ENCODE data around the gene SDK1. TPM values are rescaled to one million over a fixed set of nuclear protein-coding genes. Genes with fewer than 3 reads are reported as not detected.

SDK1 gene
- total RNA-seq, 1 experiment from 2014 or later, result 7.1 TPM

GRCh38 chr7:3292694-3293093, 8.4 kb upstream of the SDK1 start:
- no peaks in the 10 kb centered on the region for H3K9me3 Mint-ChIP-seq (ENCODE audit: unreplicated experiment)
- no peaks in the 10 kb centered on the region; the same call in 1 of the 2 replicates for H3K9me3 ChIP-seq
- H3K36me3 ChIP-seq (ENCODE audit: control insufficient read depth, insufficient read depth, low read length), result no peaks in the 10 kb centered on the region
- H3K4me3 Mint-ChIP-seq (ENCODE audit: unreplicated experiment), result no peak overlapping the region
- no TSS peak for BruUV-seq (replicated peaks)
- intact Hi-C loops (cut with micrococcal nuclease; ENCODE audit: unreplicated experiment), result no loop called here
- H3K4me1 Mint-ChIP-seq (ENCODE audit: low read depth, unreplicated experiment), result no peaks in the 10 kb centered on the region
- H3K27me3 ChIP-seq (replicated peaks; ENCODE audit: control insufficient read depth, insufficient read depth, low read length), result no peaks in the 10 kb centered on the region
- H3K4me3 ChIP-seq (ENCODE audit: low read depth, low read length), result no peak overlapping the region
- no peak overlapping the region for H3K27ac Mint-ChIP-seq (ENCODE audit: unreplicated experiment)
- H3K27me3 Mint-ChIP-seq (ENCODE audit: insufficient read depth, unreplicated experiment), result no peaks in the 10 kb centered on the region
- no peak for DNase-seq
- POLR2A ChIA-PET, result no interaction called here
- no peaks in the 10 kb centered on the region for H3K36me3 Mint-ChIP-seq (ENCODE audit: insufficient read depth, unreplicated experiment)
- TF ChIP-seq CTCF (IDR thresholded peaks at IDR 0.05; ENCODE audit: insufficient read depth in 1 of 2, low read depth in 1 of 2, low read length in 1 of 2, severe bottlenecking in 1 of 2, unreplicated experiment in 1 of 2), result no peak
- no peaks in the 10 kb centered on the region for H3K4me1 ChIP-seq
- CTCF ChIA-PET, result no interaction called here

GRCh38 chr7:3294432-3295100, 6.5 kb upstream of the SDK1 start:
- Histone ChIP-seq H3K27me3 (replicated peaks; ENCODE audit: control insufficient read depth, insufficient read depth, low read length) (no peaks in the 10 kb centered on the region; the same call in 1 of the 2 replicates), H3K4me1 (no peaks in the 10 kb centered on the region), H3K9me3 (no peaks in the 10 kb centered on the region; the same call in 1 of the 2 replicates), H3K36me3 (ENCODE audit: control insufficient read depth, insufficient read depth, low read length) (no peaks in the 10 kb centered on the region), H3K4me3 (ENCODE audit: low read depth, low read length) (no peak overlapping the region)
- H3K27ac Mint-ChIP-seq (ENCODE audit: unreplicated experiment), result no peak overlapping the region
- BruUV-seq (replicated peaks), result no TSS peak
- no peak for TF ChIP-seq CTCF (IDR thresholded peaks at IDR 0.05; ENCODE audit: insufficient read depth in 1 of 2, low read depth in 1 of 2, low read length in 1 of 2, severe bottlenecking in 1 of 2, unreplicated experiment in 1 of 2)
- CTCF ChIA-PET, result no interaction called here
- H3K9me3 Mint-ChIP-seq (ENCODE audit: unreplicated experiment), result no peaks in the 10 kb centered on the region
- POLR2A ChIA-PET, result no interaction called here
- DNase-seq, result no peak
- intact Hi-C loops (cut with micrococcal nuclease; ENCODE audit: unreplicated experiment), result no loop called here
- no peak overlapping the region for H3K4me3 Mint-ChIP-seq (ENCODE audit: unreplicated experiment)
- H3K4me1 Mint-ChIP-seq (ENCODE audit: low read depth, unreplicated experiment), result no peaks in the 10 kb centered on the region
- H3K36me3 Mint-ChIP-seq (ENCODE audit: insufficient read depth, unreplicated experiment), result peaks cover under 1% of the 10 kb centered on the region
- H3K27me3 Mint-ChIP-seq (ENCODE audit: insufficient read depth, unreplicated experiment), result no peaks in the 10 kb centered on the region

- Histone ChIP-seq H3K4me3 (ENCODE audit: low read depth, low read length) (no peak overlapping the region), H3K9me3 (no peaks in the 10 kb centered on the region), H3K36me3 (ENCODE audit: control insufficient read depth, insufficient read depth, low read length) (no peaks in the 10 kb centered on the region), H3K4me1 (no peaks in the 10 kb centered on the region), H3K27me3 (replicated peaks; ENCODE audit: control insufficient read depth, insufficient read depth, low read length) (no peaks in the 10 kb centered on the region; the same call in 1 of the 2 replicates)
- no peaks in the 10 kb centered on the region for H3K9me3 Mint-ChIP-seq (ENCODE audit: unreplicated experiment)
- H3K4me1 Mint-ChIP-seq (ENCODE audit: low read depth, unreplicated experiment), result no peaks in the 10 kb centered on the region
- POLR2A ChIA-PET, result no interaction called here
- H3K27me3 Mint-ChIP-seq (ENCODE audit: insufficient read depth, unreplicated experiment), result no peaks in the 10 kb centered on the region
- peak overlapping the region; percentile 65 for H3K27ac Mint-ChIP-seq (ENCODE audit: unreplicated experiment)
- no peak overlapping the region for H3K4me3 Mint-ChIP-seq (ENCODE audit: unreplicated experiment)
- DNase-seq, result no peak
- peaks cover 4% of the 10 kb centered on the region for H3K36me3 Mint-ChIP-seq (ENCODE audit: insufficient read depth, unreplicated experiment)
- no TSS peak for BruUV-seq (replicated peaks)
- CTCF ChIA-PET, result no interaction called here
- TF ChIP-seq CTCF (IDR thresholded peaks at IDR 0.05; ENCODE audit: insufficient read depth in 1 of 2, low read depth in 1 of 2, low read length in 1 of 2, severe bottlenecking in 1 of 2, unreplicated experiment in 1 of 2), result no peak
- intact Hi-C loops (cut with micrococcal nuclease; ENCODE audit: unreplicated experiment), result no loop called here
Observed at GRCh38 chr7:3297105-3297819, 3.8 kb upstream of the SDK1 start.

Data from Caco-2 (cell line).